ENCODE measurements around the gene ADAM12. TPM values are rescaled to one million over a fixed set of nuclear protein-coding genes. Genes with fewer than 3 reads are reported as not detected.

ADAM12 gene
- total and polyA plus RNA-seq, 2 of the 13 experiments (the other 11 are each of a cell fraction or from before 2014, with no cell fraction given): not detected

- no TSS peak for BruUV-seq (replicated peaks)
- H3K4me1 ChIP-seq (ENCODE audit: insufficient read depth, low read length): no peaks in the 10 kb centered on the region
- POLR2A ChIA-PET: no interaction called here
- H3K79me2 ChIP-seq (ENCODE audit: insufficient read depth, low read length): no peaks in the 10 kb centered on the region
- no peak overlapping the region for H3K27ac ChIP-seq (ENCODE audit: extremely low read length, insufficient read depth, low read length)
- FAIRE-seq (no peak), DNase-seq (ENCODE audit: low spot score) (no peak), ATAC-seq (no peak)
- H3K36me3 ChIP-seq (replicated peaks in 1 of 2; ENCODE audit: control insufficient read depth in 1 of 2, insufficient read depth in 2 of 2, low read length in 2 of 2): no peaks in the 10 kb centered on the region
- H3K9ac ChIP-seq (ENCODE audit: insufficient read depth, low read depth, low read length): no peak overlapping the region
- in situ Hi-C loops (cut with HindIII; ENCODE audit: extremely low pct_ligation_motif_present, low pct_unique_long_range_greater_than_20kb): loop anchor here (5.0 to 25.0 kb wide), 2 partner anchors 396 to 511 kb away; partner anchors contain the start of gene ADAM12
- peaks cover 3 to 38% of the 10 kb centered on the region in 2 experiments; a peak in 4 of 5 replicates for H3K27me3 ChIP-seq (ENCODE audit: control insufficient read depth in 1 of 2, insufficient read depth in 2 of 2, low read length in 2 of 2)
- no peaks in the 10 kb centered on the region for H3K9me3 ChIP-seq (ENCODE audit: low read length)
- no peak overlapping the region for H3K4me3 ChIP-seq (replicated peaks in 1 of 3; ENCODE audit: insufficient read depth in 1 of 3, low read depth in 2 of 3, low read length in 3 of 3)
- intact Hi-C loops (cut with micrococcal nuclease; ENCODE audit: unreplicated experiment): no loop called here
- no peaks in the 10 kb centered on the region for H4K20me1 ChIP-seq (ENCODE audit: insufficient read depth, low read length)
- CTCF ChIA-PET (ENCODE audit: low intra/inter-chr PET ratio, low total read pairs): no interaction called here
- no peak overlapping the region for H2AFZ ChIP-seq (ENCODE audit: low read length)
- no CpG with 5 or more reads among the region's 2 CpGs for WGBS (ENCODE audit: low lambda C conversion rate)
- H3K4me2 ChIP-seq (ENCODE audit: low read depth, low read length): no peak overlapping the region
- no peak for TF ChIP-seq NPAS2 (CRISPR knock-in tag; IDR thresholded peaks at IDR 0.05; ENCODE audit: borderline replicate concordance)
- TF ChIP-seq ZNF318 (CRISPR knock-in tag; IDR thresholded peaks at IDR 0.05): no peak
- no peak for TF ChIP-seq ZFP1 (CRISPR knock-in tag; IDR thresholded peaks at IDR 0.05)
- TF ChIP-seq NKX3-1 (CRISPR knock-in tag; IDR thresholded peaks at IDR 0.05): no peak
- no peak for TF ChIP-seq ZNF34 (CRISPR knock-in tag; IDR thresholded peaks at IDR 0.05; ENCODE audit: borderline replicate concordance)
- no peak for TF ChIP-seq KDM6A (CRISPR knock-in tag; IDR thresholded peaks at IDR 0.05; ENCODE audit: low read depth)
- no peak for TF ChIP-seq ZSCAN29 (CRISPR knock-in tag; conservative IDR thresholded peaks at IDR 0.05)
- TF ChIP-seq CERS6 (CRISPR knock-in tag; IDR thresholded peaks at IDR 0.05): no peak
- no peak for TF ChIP-seq MXD1 (CRISPR knock-in tag; IDR thresholded peaks at IDR 0.05)
- no peak for TF ChIP-seq KMT2A (CRISPR knock-in tag; IDR thresholded peaks at IDR 0.05)
- no peak for TF ChIP-seq POLR2AphosphoS2 (IDR thresholded peaks at IDR 0.05; ENCODE audit: low read depth, low read length)
- TF ChIP-seq ZSCAN5A (CRISPR knock-in tag; IDR thresholded peaks at IDR 0.05; ENCODE audit: borderline replicate concordance): no peak
- no peak for TF ChIP-seq YEATS4 (CRISPR knock-in tag; IDR thresholded peaks at IDR 0.05; ENCODE audit: borderline replicate concordance)
- no peak for TF ChIP-seq ZNF224 (CRISPR knock-in tag; IDR thresholded peaks at IDR 0.05)
- TF ChIP-seq ZNF7 (CRISPR knock-in tag; IDR thresholded peaks at IDR 0.05): no peak
- no peak for TF ChIP-seq HIVEP1 (CRISPR knock-in tag; IDR thresholded peaks at IDR 0.05)
Measured at GRCh38 chr10:125990974-125991373, 397.3 kb downstream of the ADAM12 start.
